ENCODE measurements around the gene SORCS2. TPM values are rescaled to one million over a fixed set of nuclear protein-coding genes. Genes with fewer than 3 reads are reported as not detected.

SORCS2 gene
- total RNA-seq, 1 donor from 2014 or later: 3.1 TPM

DNA sequence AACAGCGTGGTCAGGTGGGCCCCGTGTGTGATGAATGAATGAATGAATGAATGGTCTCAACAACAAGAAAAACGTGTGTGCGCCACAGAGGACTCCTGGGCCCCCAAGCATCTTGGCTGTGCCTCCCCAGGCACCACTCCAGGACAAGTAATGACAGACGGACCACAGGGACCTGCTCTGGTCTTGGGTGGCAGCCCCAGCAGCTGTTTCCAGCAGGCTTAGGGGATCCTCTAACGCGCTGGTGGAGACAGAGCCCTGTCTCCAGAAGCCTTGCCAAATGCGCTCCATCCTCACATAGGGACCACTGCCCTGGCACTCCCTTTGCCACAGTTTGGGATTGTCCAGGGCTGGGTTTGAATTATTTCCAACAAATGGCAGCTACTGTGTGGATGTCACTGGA is 203.3 kb downstream of the SORCS2 start:
- Histone ChIP-seq H3K9me3 (ENCODE audit: control insufficient read depth in 3 of 3, low read length in 3 of 3) (no peaks in the 10 kb centered on the region), H3K27me3 (ENCODE audit: control insufficient read depth in 3 of 3, insufficient read depth in 3 of 3, low read length in 3 of 3) (peaks cover 14 to 48% (median 47%) of the 10 kb centered on the region in 3 donors), H3K36me3 (ENCODE audit: control insufficient read depth in 3 of 3, insufficient read depth in 3 of 3, low read length in 3 of 3) (no peaks in the 10 kb centered on the region), H3K9ac (ENCODE audit: low read depth in 1 of 3, low read length in 3 of 3) (no peak overlapping the region), H3K27ac (ENCODE audit: low read depth, low read length) (no peak overlapping the region), H3K4me1 (ENCODE audit: control insufficient read depth in 3 of 3, insufficient read depth in 3 of 3, low read length in 3 of 3) (peaks cover 4 to 11% (median 6%) of the 10 kb centered on the region in 3 donors), H3K4me3 (ENCODE audit: low read length in 3 of 3) (no peak overlapping the region)

DNA sequence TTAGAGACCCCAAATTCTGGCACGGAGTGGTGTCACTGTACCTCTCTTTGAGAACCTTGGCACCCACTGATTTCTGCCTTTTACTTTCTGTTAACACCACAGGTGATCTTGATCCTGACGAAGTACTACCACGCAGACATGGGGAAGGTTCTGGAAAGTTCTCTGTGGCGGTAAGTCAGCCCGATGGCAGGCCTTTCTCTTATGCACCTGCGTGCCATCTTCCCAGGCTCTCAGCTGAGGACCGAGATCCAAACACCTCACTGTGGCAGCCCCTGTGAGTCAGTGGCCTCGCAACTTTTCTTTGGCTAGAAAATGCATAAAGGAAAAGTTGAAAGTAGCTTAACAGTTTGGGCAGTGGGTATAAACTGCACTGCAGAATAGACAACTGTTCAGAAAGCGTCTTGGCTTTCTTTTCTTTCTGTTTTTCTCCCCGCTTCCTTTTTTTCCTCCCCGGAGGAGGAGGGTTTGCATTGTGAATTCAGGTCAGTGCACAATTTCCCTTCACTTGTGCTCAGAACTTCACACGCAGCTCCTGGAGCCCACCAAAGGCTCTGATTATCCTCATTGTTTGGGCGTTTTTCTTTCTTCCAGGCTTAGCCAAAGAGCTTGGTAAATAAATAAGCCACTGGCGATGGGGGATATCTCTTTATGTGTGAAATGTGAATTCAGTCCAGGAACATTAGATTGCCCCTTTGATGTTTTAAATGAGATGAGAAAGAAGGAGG is 204.0 kb downstream of the SORCS2 start:
- no peaks in the 10 kb centered on the region for H3K36me3 ChIP-seq (ENCODE audit: control insufficient read depth in 3 of 3, insufficient read depth in 3 of 3, low read length in 3 of 3)
- H3K27ac ChIP-seq (ENCODE audit: low read depth, low read length): no peak overlapping the region
- no peaks in the 10 kb centered on the region for H3K9me3 ChIP-seq (ENCODE audit: control insufficient read depth in 3 of 3, low read length in 3 of 3)
- no peak overlapping the region for H3K4me3 ChIP-seq (ENCODE audit: low read length in 3 of 3)
- no peak overlapping the region for H3K9ac ChIP-seq (ENCODE audit: low read depth in 1 of 3, low read length in 3 of 3)
- H3K27me3 ChIP-seq (ENCODE audit: control insufficient read depth in 3 of 3, insufficient read depth in 3 of 3, low read length in 3 of 3): peaks cover 14 to 47% (median 41%) of the 10 kb centered on the region in 3 donors
- peaks cover 4 to 11% (median 6%) of the 10 kb centered on the region in 3 donors for H3K4me1 ChIP-seq (ENCODE audit: control insufficient read depth in 3 of 3, insufficient read depth in 3 of 3, low read length in 3 of 3)

DNA sequence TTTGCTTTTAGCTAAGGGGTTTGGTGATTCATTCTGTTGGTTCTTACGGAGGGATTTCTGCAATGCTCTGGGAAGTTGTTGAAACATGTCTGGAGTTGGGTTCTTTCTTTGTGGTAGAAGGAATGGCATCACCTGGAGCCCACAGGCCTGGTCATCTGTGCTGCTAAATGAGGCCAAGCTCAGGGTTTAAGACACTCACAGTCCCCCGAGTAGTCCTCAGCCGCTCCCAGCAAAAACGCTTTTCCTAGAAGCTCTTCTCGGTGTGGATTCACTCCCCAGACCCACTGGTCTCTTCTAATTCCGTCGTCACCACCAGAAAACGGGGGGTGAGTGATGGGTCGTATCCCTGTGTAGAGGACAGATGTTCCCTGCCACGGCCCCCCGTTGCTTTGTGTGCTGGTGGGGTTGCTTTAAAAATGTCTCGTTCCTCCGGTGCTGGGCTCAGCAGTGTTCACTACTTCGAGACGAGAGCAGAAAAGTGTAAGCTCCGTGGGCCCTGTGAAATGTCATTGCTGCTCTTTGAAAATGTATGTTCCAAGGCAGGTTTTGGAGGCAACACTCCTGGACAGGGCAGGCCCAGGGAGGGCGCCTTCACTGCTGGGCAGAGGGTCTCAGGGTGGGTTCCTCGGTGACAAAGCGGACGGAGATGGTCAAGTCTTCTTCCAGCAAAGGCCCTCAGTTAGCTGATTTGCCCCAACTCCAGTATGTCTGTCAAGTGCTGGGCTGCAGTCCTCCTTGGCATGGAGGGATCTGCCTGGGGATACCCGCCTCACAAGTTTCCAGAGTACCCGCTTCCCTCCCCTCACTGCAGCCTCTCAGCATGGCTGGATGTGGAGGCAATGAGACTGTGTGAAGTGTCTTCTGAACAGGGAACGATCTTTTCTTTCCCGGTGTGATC is 205.1 kb downstream of the SORCS2 start:
- Histone ChIP-seq H3K9me3 (ENCODE audit: control insufficient read depth in 3 of 3, low read length in 3 of 3) (no peaks in the 10 kb centered on the region), H3K9ac (ENCODE audit: low read depth in 1 of 3, low read length in 3 of 3) (no peak overlapping the region), H3K27ac (ENCODE audit: low read depth, low read length) (no peak overlapping the region), H3K4me3 (ENCODE audit: low read length in 3 of 3) (no peak overlapping the region), H3K36me3 (ENCODE audit: control insufficient read depth in 3 of 3, insufficient read depth in 3 of 3, low read length in 3 of 3) (no peaks in the 10 kb centered on the region), H3K4me1 (ENCODE audit: control insufficient read depth in 3 of 3, insufficient read depth in 3 of 3, low read length in 3 of 3) (peaks cover 4 to 11% (median 6%) of the 10 kb centered on the region in 3 donors), H3K27me3 (ENCODE audit: control insufficient read depth in 3 of 3, insufficient read depth in 3 of 3, low read length in 3 of 3) (peaks cover 13 to 45% (median 32%) of the 10 kb centered on the region in 3 donors)

DNA sequence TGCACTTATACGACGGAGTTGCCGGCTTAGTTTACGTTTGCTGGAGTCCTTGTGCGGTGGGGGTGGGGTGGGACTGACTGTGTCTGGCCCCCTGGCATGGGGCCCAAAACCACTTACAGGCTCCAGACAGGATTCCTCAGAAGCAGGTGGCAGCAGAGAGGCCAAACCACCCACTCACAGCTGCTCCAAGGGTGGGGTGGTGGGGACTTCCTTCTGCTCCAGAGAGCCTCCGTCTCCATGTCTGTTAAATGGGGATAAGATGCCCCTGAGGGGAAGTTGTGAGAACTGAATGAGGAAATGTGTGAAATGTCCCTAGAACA is 205.7 kb downstream of the SORCS2 start:
- Histone ChIP-seq H3K27me3 (ENCODE audit: control insufficient read depth in 3 of 3, insufficient read depth in 3 of 3, low read length in 3 of 3) (peaks cover 7 to 39% (median 26%) of the 10 kb centered on the region in 3 donors), H3K9ac (ENCODE audit: low read depth in 1 of 3, low read length in 3 of 3) (no peak overlapping the region)

DNA sequence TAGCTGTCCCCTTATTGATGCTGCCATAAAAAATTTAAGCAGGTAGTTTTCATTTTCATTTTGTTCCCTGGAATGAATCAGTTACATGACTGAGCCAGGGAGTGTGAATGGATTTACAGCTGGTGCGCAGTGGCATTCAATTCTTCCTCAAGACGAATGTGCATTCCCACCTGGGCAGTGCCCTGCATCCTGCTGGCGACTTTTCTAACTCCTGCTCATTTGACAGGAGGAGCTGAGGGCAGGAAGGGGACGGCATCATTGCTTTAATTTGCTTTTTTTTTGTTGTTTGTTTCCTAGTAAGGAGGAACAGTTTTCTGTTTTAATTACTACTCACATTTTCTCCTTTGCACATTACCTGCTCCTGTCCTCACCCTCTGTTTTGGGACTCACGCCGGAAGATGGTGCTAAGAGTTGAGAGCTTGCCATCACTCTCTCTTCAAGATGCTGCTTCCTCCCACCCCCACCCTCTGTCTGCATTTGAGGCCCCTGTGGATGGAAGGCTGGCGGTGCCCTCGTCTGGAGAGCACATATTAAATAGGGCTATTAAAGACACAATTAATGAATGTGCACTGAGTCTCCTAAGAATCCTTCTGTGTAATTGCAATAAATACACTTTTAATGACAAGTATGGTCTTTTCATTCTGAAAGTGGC is 206.6 kb downstream of the SORCS2 start:
- H3K27me3 ChIP-seq (ENCODE audit: control insufficient read depth in 3 of 3, insufficient read depth in 3 of 3, low read length in 3 of 3): peaks cover 3 to 31% (median 18%) of the 10 kb centered on the region in 3 donors
- H3K36me3 ChIP-seq (ENCODE audit: control insufficient read depth in 3 of 3, insufficient read depth in 3 of 3, low read length in 3 of 3): no peaks in the 10 kb centered on the region
- no peaks in the 10 kb centered on the region for H3K9me3 ChIP-seq (ENCODE audit: control insufficient read depth in 3 of 3, low read length in 3 of 3)

More for the DNA sequence above, 205.7 kb downstream of the SORCS2 start:
- H3K36me3 ChIP-seq (ENCODE audit: control insufficient read depth in 3 of 3, insufficient read depth in 3 of 3, low read length in 3 of 3): no peaks in the 10 kb centered on the region
- no peak overlapping the region for H3K4me3 ChIP-seq (ENCODE audit: low read length in 3 of 3)
- H3K4me1 ChIP-seq (ENCODE audit: control insufficient read depth in 3 of 3, insufficient read depth in 3 of 3, low read length in 3 of 3): peaks cover 4 to 8% (median 6%) of the 10 kb centered on the region in 3 donors
- no peak overlapping the region for H3K27ac ChIP-seq (ENCODE audit: low read depth, low read length)
- H3K9me3 ChIP-seq (ENCODE audit: control insufficient read depth in 3 of 3, low read length in 3 of 3): no peaks in the 10 kb centered on the region

DNA sequence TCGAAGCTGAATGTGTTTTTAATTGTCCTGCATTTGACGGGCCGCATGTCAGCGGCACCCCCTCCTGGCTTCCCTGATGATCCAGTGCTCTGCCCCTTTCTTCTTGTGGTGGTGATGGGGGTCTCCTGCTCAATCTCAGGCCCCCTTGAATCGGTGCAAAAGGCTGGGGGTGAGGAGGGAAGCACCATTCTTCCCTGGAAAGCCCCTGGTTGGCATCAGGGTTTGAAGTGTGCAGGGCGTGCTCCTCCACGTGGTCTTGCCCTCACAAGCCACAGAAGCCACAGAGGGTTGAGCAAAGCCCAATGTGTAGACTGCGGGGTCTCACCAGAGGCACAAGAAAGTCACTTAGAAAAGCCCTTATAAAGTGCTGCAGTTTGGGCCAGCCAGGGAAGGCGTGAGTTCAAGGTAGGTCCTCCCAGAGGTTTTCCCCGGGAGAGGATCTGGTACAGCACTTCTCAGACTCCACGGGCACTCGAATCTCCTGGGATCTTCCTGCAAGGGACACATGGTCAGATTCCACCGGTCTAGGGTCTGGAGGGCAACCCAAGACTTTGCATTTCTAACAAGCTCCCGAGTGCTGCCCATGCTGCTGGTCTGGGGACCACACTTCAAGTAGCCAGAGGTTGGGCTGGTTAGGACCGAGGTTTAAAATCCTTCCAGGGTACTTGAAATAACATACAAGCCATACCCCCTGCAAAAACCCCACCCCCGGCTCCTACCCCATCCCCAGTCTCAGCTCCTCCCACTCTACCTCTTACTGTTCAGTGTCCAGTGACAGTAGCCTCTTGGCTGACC is 207.3 kb downstream of the SORCS2 start:
- H3K27me3 ChIP-seq (ENCODE audit: control insufficient read depth in 3 of 3, insufficient read depth in 3 of 3, low read length in 3 of 3): peaks cover 0 to 24% (median 14%) of the 10 kb centered on the region in 3 donors
- H3K27ac ChIP-seq (ENCODE audit: low read depth, low read length): no peak overlapping the region
- H3K4me1 ChIP-seq (ENCODE audit: control insufficient read depth in 3 of 3, insufficient read depth in 3 of 3, low read length in 3 of 3): peaks cover 3 to 8% (median 4%) of the 10 kb centered on the region in 3 donors
- H3K9me3 ChIP-seq (ENCODE audit: control insufficient read depth in 3 of 3, low read length in 3 of 3): no peaks in the 10 kb centered on the region
- no peak overlapping the region for H3K9ac ChIP-seq (ENCODE audit: low read depth in 1 of 3, low read length in 3 of 3)
- H3K4me3 ChIP-seq (ENCODE audit: low read length in 3 of 3): no peak overlapping the region
- H3K36me3 ChIP-seq (ENCODE audit: control insufficient read depth in 3 of 3, insufficient read depth in 3 of 3, low read length in 3 of 3): no peaks in the 10 kb centered on the region

More for the DNA sequence above, 206.6 kb downstream of the SORCS2 start:
- H3K27ac ChIP-seq (ENCODE audit: low read depth, low read length): no peak overlapping the region
- H3K4me1 ChIP-seq (ENCODE audit: control insufficient read depth in 3 of 3, insufficient read depth in 3 of 3, low read length in 3 of 3): peaks cover 3 to 8% (median 4%) of the 10 kb centered on the region in 3 donors
- H3K4me3 ChIP-seq (ENCODE audit: low read length in 3 of 3): no peak overlapping the region
- no peak overlapping the region for H3K9ac ChIP-seq (ENCODE audit: low read depth in 1 of 3, low read length in 3 of 3)

DNA sequence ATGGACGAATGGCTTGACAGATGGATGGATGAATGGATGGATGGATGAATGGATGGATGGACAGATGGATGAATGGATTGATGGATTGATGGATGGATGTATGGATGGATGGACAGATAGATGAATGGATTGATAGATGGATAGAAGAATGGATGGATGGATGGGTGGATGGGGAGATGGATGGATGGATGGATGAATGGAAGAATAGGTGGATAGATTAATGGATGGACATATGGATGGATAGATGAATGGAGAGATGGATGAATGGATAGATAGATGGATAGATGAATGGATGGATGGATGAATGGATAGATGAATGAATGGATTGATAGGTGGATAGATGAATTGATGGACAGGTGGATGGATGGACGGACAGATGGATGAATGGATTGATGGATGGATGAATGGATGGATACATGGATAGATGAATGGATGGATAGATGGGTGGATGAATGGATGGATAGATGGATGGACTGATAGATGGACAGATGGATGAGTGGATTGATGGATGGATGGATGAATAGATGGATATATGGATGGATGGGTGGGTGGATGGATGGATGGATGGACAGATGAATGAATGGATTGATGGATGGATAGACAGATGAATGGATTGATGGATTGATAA is 208.4 kb downstream of the SORCS2 start:
- peaks cover 0 to 2% (median 0%) of the 10 kb centered on the region in 3 donors for H3K9me3 ChIP-seq (ENCODE audit: control insufficient read depth in 3 of 3, low read length in 3 of 3)
- peaks cover 0 to 21% (median 7%) of the 10 kb centered on the region in 3 donors for H3K27me3 ChIP-seq (ENCODE audit: control insufficient read depth in 3 of 3, insufficient read depth in 3 of 3, low read length in 3 of 3)
- no peak overlapping the region for H3K4me3 ChIP-seq (ENCODE audit: low read length in 3 of 3)
- H3K36me3 ChIP-seq (ENCODE audit: control insufficient read depth in 3 of 3, insufficient read depth in 3 of 3, low read length in 3 of 3): no peaks in the 10 kb centered on the region
- peaks cover 3 to 8% (median 4%) of the 10 kb centered on the region in 3 donors for H3K4me1 ChIP-seq (ENCODE audit: control insufficient read depth in 3 of 3, insufficient read depth in 3 of 3, low read length in 3 of 3)
- no peak overlapping the region for H3K9ac ChIP-seq (ENCODE audit: low read depth in 1 of 3, low read length in 3 of 3)
- H3K27ac ChIP-seq (ENCODE audit: low read depth, low read length): no peak overlapping the region

DNA sequence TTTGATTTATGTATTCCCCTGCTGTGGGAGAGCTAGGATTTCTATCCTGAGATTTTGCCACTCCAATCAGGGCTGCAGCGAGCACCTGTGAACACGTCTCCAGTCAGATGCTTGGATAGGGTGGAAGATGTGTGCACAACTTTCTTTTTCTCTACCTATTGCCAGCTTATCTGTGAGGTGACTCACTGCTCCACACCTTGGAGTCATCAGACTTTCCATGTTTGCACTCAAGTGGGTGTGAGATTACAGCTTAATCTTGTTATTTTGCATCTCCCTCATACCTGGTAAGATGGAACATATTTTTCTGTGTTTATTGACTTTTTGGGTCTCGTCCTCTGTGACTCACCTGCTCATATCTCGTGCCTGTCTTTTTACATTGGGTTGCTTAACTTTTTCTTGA is 210.2 kb downstream of the SORCS2 start:
- Histone ChIP-seq H3K27ac (ENCODE audit: low read depth, low read length) (no peak overlapping the region), H3K4me1 (ENCODE audit: control insufficient read depth in 3 of 3, insufficient read depth in 3 of 3, low read length in 3 of 3) (peaks cover 3 to 7% (median 4%) of the 10 kb centered on the region in 3 donors), H3K4me3 (ENCODE audit: low read length in 3 of 3) (no peak overlapping the region), H3K27me3 (ENCODE audit: control insufficient read depth in 3 of 3, insufficient read depth in 3 of 3, low read length in 3 of 3) (peaks cover 0 to 15% (median 5%) of the 10 kb centered on the region in 3 donors), H3K9ac (ENCODE audit: low read depth in 1 of 3, low read length in 3 of 3) (no peak overlapping the region), H3K9me3 (ENCODE audit: control insufficient read depth in 3 of 3, low read length in 3 of 3) (peaks cover 0 to 2% (median 0%) of the 10 kb centered on the region in 3 donors), H3K36me3 (ENCODE audit: control insufficient read depth in 3 of 3, insufficient read depth in 3 of 3, low read length in 3 of 3) (no peaks in the 10 kb centered on the region)

DNA sequence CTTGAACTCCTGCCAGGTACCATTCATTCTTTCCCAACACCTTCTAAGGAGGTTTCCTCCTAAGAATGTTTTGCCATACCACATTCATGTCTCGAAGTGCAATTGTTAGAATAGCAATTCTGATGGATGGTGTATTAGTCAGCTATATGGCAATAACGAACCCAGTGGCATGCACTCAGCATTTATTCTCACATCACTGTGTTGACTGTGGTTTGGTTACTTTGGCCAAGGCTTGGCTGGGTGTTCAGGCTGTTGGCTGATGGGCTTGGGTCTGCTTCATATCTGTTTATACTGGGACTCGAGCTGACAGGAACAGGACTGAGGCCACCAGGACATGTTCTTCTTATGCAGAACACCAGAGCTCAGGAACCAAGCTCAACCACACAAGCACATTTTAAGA is 210.7 kb downstream of the SORCS2 start:
- Histone ChIP-seq H3K4me1 (ENCODE audit: control insufficient read depth in 3 of 3, insufficient read depth in 3 of 3, low read length in 3 of 3) (peaks cover under 1 to 3% (median 3%) of the 10 kb centered on the region in 3 donors), H3K9ac (ENCODE audit: low read depth in 1 of 3, low read length in 3 of 3) (no peak overlapping the region), H3K9me3 (ENCODE audit: control insufficient read depth in 3 of 3, low read length in 3 of 3) (peaks cover 0 to 2% (median 0%) of the 10 kb centered on the region in 3 donors), H3K27me3 (ENCODE audit: control insufficient read depth in 3 of 3, insufficient read depth in 3 of 3, low read length in 3 of 3) (peaks cover 0 to 10% (median 4%) of the 10 kb centered on the region in 3 donors), H3K27ac (ENCODE audit: low read depth, low read length) (no peak overlapping the region), H3K4me3 (ENCODE audit: low read length in 3 of 3) (no peak overlapping the region), H3K36me3 (ENCODE audit: control insufficient read depth in 3 of 3, insufficient read depth in 3 of 3, low read length in 3 of 3) (no peaks in the 10 kb centered on the region)

All from skeletal muscle tissue (tissue), 4 donors.